Measurements from ENCODE around the gene CHST6. TPM values are rescaled to one million over a fixed set of nuclear protein-coding genes. Genes with fewer than 3 reads are reported as not detected.
"Not testable (repeated sequence)": the region's sequence is repeated elsewhere in the genome, so short reads cannot be mapped to it uniquely, and the experiment has no call there.

The CHST6 gene
- 1 to 10 TPM in 1 of 3 donors, under 1 TPM in 2; 0.72 to 1.1 (median 0.78) TPM for polyA plus RNA-seq (ENCODE audit: insufficient read length in 3 of 3)

GRCh38 chr16:75495076-75495674 is at the start of gene CHST6:
TSS of gene CHST6 (minus strand) at chr16:75495441. CDS start at chr16:75479828, 15,613 bp downstream.
- no peak for DNase-seq (ENCODE audit: low read depth in 3 of 3, low spot score in 2 of 3)

DNA sequence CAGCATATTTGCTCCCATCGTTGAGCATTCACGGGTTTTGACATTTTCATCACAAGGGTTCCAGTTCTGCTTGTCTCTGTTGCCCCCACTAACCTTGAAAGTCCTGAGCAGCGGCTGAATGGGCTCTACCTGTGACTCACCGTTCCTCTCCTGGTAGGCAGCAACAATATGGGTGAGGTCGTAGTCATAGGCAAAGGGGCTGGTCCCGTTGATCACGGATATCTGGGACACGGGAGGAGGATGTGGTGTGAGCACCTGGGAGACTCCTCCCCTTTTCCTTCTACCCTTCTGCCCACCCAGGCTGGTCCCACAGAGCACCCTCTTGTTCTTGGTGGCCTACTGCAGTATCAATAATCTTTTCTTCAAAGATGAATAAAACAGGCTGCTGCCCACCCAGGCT is 47.2 kb upstream of the CHST6 start:
- not testable (repeated sequence) for DNase-seq (ENCODE audit: low read depth in 3 of 3, low spot score in 2 of 3)

DNA sequence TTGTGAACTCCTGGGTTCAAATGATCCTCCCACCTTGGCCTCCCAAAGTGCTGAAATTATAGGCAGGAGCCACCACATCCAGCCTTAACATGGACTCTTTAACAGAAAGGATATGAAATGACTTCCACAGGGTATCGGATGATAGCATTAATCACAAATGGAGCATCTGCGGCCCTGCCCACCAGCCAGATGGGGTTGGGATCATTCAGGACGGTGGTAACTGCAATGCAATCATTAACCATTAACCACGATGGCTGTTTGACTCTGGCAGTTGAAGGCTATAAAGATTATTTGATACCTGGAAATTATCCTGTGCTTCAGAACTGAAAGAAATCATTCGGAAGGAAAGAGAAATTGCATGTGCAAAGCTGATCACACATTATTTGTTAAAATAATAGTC is 46.0 kb upstream of the CHST6 start:
- DNase-seq (ENCODE audit: low read depth in 3 of 3, low spot score in 2 of 3), result no peak

DNA sequence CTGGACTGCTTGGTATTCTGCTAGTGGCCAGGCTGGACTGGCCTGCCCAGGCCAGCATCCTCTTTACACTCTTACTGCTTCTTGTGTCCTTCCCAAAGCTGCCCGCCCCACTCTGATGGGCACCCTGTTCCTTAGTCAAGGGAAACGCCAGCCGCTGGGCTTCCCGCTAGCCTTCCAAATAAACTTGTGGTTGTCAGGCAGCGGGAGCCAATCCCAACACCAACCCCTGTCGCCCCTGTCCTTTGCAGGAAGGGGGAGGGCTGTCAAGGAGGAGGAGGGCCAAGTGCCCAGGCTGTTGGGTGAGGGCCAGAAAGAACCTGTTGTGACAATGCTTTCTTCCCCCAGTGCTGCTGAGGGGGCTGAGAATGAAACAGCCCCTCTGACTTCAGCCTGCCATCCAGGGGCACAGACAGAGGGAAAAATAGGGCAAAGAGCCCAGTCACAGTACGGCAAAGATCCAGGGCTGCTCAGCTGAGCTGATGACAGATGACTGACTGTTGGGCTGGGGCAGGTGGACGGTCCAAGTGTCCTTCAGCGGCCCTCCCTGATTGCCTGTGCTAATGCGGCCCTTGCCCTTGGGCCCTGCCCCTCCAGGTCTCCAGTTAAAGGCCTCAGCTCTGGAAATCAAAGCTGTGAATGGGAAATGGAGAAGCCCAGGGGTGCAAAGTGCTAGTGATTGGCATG is 43.8 kb upstream of the CHST6 start:
- DNase-seq (ENCODE audit: low read depth in 3 of 3, low spot score in 2 of 3), result not testable (repeated sequence)

GRCh38 chr16:75537776-75538175 is 42.5 kb upstream of the CHST6 start:
- DNase-seq (ENCODE audit: low read depth in 3 of 3, low spot score in 2 of 3), result no peak

DNA sequence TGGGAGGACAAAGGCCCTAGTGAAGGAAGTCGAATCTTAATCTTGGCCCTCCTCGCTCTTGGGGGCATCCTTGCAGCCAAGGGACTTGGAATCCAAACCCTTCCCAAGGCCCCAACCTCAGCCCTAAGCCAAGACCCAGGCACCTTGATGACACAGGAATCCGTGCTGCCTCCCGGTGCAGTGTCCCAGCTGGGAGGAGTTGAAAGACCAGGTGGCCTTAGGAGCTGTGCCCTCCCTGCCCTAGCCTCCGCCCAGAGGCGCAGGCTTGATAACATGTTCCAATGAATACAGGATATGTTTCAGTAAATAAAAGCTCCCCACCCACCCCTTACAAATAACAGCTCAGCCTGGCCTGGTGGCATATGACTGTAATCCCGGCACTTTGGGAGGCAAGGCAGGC is 40.7 kb upstream of the CHST6 start, which contains the start of gene CHST5:
CHST5 (minus strand) TSS at position 208 of the 400 bp plus-strand sequence. CDS start 5,724 bp downstream, outside the sequence.
- no peak for DNase-seq (ENCODE audit: low read depth in 3 of 3, low spot score in 2 of 3)

DNA sequence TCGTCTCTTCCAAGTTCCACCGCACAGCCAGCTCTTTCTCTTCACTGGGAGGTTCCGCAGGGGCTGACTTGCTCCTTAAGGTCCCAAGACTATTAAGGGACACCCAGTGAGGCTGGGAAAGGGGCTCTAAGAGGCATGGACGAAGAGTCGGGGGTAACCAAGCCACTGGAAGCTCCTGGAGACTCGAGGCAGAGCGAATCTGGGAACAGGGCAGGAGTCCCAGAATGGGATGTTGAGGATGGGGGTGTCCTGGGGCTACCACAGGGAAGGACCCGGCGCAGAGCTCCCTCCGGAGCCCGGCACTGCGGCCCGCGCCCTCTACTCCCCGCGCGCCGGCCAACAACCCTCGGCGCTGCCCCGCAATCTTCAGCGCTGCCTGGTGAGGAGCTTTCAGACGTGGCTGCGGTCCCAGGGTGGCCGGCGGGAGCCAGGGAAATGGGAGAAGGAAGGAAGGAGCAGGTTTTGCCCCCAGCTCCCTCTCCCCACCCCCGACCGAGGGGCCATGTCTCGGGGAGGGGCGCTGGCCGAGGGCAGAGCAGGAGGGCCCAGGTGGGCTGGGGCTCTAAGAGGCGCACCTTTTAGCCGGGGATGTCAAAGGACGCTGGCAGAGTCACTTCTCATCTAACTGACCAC is 40.1 kb upstream of the CHST6 start:
- no peak for DNase-seq (ENCODE audit: low read depth in 3 of 3, low spot score in 2 of 3)

- no peak for DNase-seq (ENCODE audit: low read depth in 3 of 3, low spot score in 2 of 3)
Observed at GRCh38 chr16:75534560-75535205, 39.4 kb upstream of the CHST6 start.

DNA sequence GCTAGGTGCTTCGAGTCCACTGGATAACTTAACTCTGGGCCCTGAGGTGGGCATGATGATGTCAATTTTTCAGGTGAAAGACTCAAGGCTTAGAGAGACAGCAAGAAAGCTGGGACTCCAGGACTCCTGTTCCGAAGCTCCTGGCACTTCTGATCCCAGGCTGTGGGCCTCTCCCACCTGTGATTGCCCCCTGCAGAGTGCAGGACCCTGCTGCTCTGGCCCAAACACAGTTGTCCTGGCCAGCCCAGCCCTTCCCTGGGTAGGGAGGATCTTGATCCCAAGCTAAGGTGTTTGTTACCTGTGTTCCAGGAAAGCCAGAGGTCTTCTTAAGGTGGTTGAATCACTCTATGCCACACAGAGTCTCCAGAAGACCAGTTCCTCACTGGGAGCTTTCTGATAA is 37.5 kb upstream of the CHST6 start:
- DNase-seq (ENCODE audit: low read depth in 3 of 3, low spot score in 2 of 3), result no peak

- DNase-seq (ENCODE audit: low read depth in 3 of 3, low spot score in 2 of 3), result no peak
Observed at GRCh38 chr16:75532142-75532765, 37.0 kb upstream of the CHST6 start.

GRCh38 chr16:75529959-75530358 is 34.7 kb upstream of the CHST6 start:
- DNase-seq (ENCODE audit: low read depth in 3 of 3, low spot score in 2 of 3), result no peak

GRCh38 chr16:75529056-75529905 is 34.0 kb upstream of the CHST6 start:
- DNase-seq (ENCODE audit: low read depth in 3 of 3, low spot score in 2 of 3), result no peak

- no peak for DNase-seq (ENCODE audit: low read depth in 3 of 3, low spot score in 2 of 3)
Observed at GRCh38 chr16:75527825-75528299, 32.6 kb upstream of the CHST6 start.

GRCh38 chr16:75526032-75526790 is 31.0 kb upstream of the CHST6 start:
- DNase-seq (ENCODE audit: low read depth in 3 of 3, low spot score in 2 of 3), result no peak

- DNase-seq (ENCODE audit: low read depth in 3 of 3, low spot score in 2 of 3), result no peak
Observed at GRCh38 chr16:75519175-75519574, 23.9 kb upstream of the CHST6 start.

- not testable (repeated sequence) for DNase-seq (ENCODE audit: low read depth in 3 of 3, low spot score in 2 of 3)
Observed at GRCh38 chr16:75516189-75516966, 21.1 kb upstream of the CHST6 start.

DNA sequence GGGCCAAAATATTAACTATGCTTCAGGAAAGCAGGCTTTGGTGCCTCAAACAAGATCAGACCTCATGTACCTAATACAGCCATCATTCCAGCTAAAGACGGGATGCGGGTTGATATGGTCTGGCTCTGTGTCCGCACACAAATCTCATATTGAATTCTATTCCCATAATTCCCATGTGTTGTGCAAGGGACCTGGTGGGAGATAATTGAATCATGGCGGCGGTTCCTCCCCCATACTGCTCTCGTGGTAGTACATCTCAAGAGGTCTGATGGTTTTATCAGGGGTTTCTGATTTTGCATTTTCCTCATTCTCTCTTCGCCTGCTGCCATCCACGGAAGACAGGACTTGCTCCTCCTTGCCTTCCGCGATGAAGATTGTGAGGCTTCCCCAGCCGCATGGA is 19.1 kb upstream of the CHST6 start:
- no peak for DNase-seq (ENCODE audit: low read depth in 3 of 3, low spot score in 2 of 3)

- no peak for DNase-seq (ENCODE audit: low read depth in 3 of 3, low spot score in 2 of 3)
Observed at GRCh38 chr16:75506574-75506973, 11.3 kb upstream of the CHST6 start.

Data from right renal cortex interstitium (tissue), 3 donors.